Measurements from ENCODE around the gene IPP.
A peak's percentile ranks its signal among the peaks of the same experiment; 100 is the strongest.
"Not testable (repeated sequence)": the region's sequence is repeated elsewhere in the genome, so short reads cannot be mapped to it uniquely, and the experiment has no call there.

Gene IPP

DNA sequence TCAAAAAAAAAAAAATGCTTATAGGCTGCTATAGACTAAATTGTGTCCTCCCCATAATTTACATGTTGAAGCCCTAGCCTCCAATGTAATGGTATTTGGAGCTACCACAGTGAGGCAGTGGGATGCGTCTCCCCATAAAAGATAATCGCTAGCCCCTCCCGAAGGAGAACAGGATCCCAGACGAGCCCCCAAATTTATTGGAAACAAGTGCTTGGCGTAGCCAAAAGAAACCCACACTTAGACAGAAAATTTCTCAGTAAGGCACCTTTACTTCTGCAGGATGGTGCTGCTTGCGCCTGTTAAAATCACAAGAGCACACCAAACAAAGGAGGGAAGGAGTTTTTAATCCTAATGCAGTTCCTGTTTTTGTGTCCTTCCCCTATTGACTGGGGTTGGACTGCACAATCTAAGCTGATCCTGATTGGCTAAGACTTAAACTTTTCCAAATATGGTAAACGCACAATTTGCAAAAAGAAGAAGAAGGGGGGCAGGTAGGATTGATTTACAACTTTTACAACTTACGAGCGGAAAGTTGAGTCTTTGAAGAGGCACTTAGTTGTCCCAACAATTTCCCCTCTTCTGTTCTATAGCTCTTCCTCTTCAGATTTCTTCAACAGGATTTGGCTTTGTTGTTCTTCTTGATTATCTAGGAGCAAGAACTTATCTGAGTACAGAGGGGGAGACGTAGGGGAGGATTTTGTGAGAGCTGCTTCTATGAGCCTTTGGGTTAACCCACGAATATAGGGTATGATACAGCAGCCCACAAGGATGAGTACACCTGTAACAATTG is 3.0 kb upstream of the IPP start:
- TF ChIP-seq, protein P1, sequence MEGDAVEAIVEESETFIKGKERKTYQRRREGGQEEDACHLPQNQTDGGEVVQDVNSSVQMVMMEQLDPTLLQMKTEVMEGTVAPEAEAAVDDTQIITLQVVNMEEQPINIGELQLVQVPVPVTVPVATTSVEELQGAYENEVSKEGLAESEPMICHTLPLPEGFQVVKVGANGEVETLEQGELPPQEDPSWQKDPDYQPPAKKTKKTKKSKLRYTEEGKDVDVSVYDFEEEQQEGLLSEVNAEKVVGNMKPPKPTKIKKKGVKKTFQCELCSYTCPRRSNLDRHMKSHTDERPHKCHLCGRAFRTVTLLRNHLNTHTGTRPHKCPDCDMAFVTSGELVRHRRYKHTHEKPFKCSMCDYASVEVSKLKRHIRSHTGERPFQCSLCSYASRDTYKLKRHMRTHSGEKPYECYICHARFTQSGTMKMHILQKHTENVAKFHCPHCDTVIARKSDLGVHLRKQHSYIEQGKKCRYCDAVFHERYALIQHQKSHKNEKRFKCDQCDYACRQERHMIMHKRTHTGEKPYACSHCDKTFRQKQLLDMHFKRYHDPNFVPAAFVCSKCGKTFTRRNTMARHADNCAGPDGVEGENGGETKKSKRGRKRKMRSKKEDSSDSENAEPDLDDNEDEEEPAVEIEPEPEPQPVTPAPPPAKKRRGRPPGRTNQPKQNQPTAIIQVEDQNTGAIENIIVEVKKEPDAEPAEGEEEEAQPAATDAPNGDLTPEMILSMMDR (IDR thresholded peaks at IDR 0.05), result no peak
- no peak overlapping the region for H3K4me3 ChIP-seq (ENCODE audit: low read depth in 1 of 2, low read length in 1 of 2)
- H3K9me3 ChIP-seq, result no peaks in the 10 kb centered on the region
- H3K36me3 ChIP-seq, result no peaks in the 10 kb centered on the region
- peaks cover 35 to 48% of the 10 kb centered on the region in 2 experiments for H3K4me1 ChIP-seq (ENCODE audit: control insufficient read depth in 1 of 2, insufficient read depth in 1 of 2, low read depth in 1 of 2, low read length in 1 of 2)
- H3K27ac ChIP-seq, result peak overlapping the region; percentile 94
- H3K27me3 ChIP-seq, result no peaks in the 10 kb centered on the region

DNA sequence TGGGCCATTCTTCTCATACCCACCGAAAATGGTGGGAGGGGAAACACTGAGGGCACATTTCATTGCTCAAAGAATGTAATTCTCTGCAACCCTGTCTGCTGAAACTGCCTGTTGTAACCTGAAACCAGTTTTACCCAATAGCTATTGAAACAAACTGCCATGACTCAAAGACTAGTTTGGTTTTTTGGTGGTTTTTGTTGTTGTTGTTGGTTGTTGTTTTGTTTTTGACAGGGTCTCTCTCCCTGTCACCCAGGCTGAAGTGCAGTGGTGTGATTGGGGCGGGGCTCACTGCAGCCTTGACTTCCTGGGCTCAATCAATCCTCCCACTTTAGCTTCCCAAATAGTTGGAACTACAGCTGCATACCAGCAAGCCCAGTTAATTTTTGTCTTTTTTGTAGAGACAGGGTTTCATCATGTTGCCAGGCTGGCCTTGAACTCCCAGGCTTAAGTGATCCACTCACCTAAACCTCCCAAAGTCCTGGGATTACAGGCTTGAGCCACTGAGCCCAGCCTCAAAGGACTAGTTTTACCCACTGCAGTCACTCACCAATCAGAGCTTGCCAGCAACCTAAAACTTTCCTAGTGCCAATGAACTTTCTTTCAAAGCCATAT is 2.1 kb upstream of the IPP start:
- Histone ChIP-seq H3K27ac (peak overlapping the region; percentile 94), H3K9me3 (no peaks in the 10 kb centered on the region), H3K4me3 (ENCODE audit: low read depth in 1 of 2, low read length in 1 of 2) (no peak overlapping the region), H3K36me3 (no peaks in the 10 kb centered on the region), H3K4me1 (ENCODE audit: control insufficient read depth in 1 of 2, insufficient read depth in 1 of 2, low read depth in 1 of 2, low read length in 1 of 2) (peaks cover 35 to 46% of the 10 kb centered on the region in 2 experiments), H3K27me3 (no peaks in the 10 kb centered on the region)
- TF ChIP-seq, protein P1 (IDR thresholded peaks at IDR 0.05), result no peak

DNA sequence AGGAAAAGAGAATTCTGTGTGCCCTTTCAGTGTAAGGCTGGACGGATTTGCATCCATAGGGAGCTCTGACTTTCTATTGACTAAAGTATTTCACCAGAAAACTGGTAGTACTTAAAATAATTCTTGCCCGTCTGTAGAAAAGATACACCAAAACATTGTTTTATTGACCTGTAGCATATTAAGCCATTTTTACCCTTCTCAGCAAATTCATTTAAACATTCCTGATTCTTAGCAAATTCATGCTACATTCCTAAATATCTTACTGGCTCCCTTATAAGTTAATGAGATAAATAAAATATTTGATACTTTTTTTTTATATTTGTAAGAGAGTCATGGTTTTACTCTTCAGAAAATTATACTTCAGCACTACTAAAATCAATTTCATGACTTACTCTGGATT is 1.6 kb upstream of the IPP start:
- Histone ChIP-seq H3K27me3 (no peaks in the 10 kb centered on the region), H3K4me1 (ENCODE audit: control insufficient read depth in 1 of 2, insufficient read depth in 1 of 2, low read depth in 1 of 2, low read length in 1 of 2) (peaks cover 35 to 41% of the 10 kb centered on the region in 2 experiments), H3K9me3 (no peaks in the 10 kb centered on the region), H3K4me3 (ENCODE audit: low read depth in 1 of 2, low read length in 1 of 2) (no peak overlapping the region), H3K27ac (peak overlapping the region; percentile 94), H3K36me3 (no peaks in the 10 kb centered on the region)
- TF ChIP-seq, protein P1 (IDR thresholded peaks at IDR 0.05), result no peak

DNA sequence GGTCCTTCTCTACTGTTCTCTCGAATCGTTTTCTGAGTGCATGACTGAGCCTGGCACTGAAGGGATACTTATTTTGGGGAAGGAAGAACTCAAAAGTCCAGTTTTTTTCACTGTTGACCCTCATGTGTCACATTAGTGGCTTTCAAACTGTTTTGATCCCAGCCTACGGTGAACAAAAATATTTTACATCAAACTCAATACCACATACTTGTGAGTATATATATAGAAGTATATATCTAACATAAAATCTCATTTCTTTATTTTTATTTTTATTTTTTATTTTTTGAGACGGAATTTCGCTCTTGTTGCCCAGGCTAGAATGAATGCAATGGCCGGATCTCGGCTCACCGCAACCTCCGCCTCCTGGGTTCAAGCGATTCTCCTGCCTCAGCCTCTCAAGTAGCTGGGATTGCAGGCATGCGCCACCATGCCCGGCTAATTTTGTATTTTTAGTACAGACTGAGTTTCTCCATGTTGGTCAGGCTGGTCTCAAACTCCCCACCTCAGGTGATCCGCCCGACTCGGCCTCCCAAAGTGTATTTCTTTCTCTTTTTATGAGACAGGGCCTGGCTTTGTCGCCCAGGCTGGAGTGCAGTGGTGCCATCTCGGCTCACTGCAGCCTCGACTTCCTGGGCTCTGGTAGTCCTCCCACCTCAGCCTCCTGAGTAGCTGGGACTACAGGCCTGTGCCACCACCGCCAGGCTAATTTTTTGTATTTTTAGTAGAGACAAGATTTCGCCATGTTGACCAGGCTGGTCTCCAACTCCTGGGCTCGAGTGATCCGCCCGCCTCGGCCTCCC is 786 bp upstream of the IPP start:
- H3K27me3 ChIP-seq, H3K36me3 ChIP-seq, H3K9me3 ChIP-seq: not testable (repeated sequence)

DNA sequence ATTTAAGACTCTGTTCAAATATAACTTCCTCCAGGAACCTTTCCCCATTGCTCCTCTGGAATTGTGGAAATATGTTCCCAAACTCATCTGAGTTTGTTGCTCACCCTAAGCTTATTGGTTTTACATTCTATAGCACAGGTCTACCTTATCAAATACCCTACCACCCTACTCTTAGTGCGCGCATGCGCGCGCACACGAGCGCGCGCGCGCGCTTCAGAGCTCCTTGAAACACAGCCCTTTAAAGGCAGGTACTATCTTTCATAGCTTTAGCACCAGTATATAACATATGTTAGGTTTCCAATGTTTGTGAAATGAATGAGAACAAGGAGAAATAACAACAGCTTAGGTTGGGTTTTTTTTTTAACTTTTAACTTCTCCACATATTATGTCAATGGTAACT is 3.5 kb downstream of the IPP start:
- H3K9me3 ChIP-seq, result no peaks in the 10 kb centered on the region
- peaks cover 3% of the 10 kb centered on the region for H3K36me3 ChIP-seq
- no peak overlapping the region for H3K27ac ChIP-seq
- no peak overlapping the region for H3K4me3 ChIP-seq (ENCODE audit: low read depth in 1 of 2, low read length in 1 of 2)
- TF ChIP-seq, protein P1 (IDR thresholded peaks at IDR 0.05), result no peak
- H3K27me3 ChIP-seq, result no peaks in the 10 kb centered on the region
- peaks cover 15 to 17% of the 10 kb centered on the region in 2 experiments for H3K4me1 ChIP-seq (ENCODE audit: control insufficient read depth in 1 of 2, insufficient read depth in 1 of 2, low read depth in 1 of 2, low read length in 1 of 2)

More for the DNA sequence above, 786 bp upstream of the IPP start:
- Histone ChIP-seq H3K4me1 (ENCODE audit: control insufficient read depth in 1 of 2, insufficient read depth in 1 of 2, low read depth in 1 of 2, low read length in 1 of 2) (peaks cover 35 to 40% of the 10 kb centered on the region in 2 experiments), H3K4me3 (ENCODE audit: low read depth in 1 of 2, low read length in 1 of 2) (peak overlapping the region; percentile 61 to 63), H3K27ac (peak overlapping the region; percentile 94)

DNA sequence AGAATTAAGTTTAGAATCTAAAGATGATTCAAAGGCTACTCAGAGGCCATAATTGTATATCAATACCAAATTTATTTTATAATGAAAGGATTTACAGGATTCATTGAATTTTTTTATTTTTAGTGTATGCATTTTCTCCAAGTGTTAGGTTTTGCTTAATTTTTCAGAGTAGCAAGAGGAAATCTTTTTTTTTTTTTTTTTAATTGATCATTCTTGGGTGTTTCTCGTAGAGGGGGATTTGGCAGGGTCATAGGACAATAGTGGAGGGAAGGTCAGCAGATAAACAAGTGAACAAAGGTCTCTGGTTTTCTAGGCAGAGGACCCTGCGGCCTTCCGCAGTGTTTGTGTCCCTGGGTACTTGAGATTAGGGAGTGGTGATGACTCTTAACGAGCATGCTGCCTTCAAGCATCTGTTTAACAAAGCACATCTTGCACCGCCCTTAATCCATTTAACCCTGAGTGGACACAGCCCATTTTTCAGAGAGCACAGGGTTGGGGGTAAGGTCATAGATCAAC is 10.8 kb downstream of the IPP start:
- H3K27me3 ChIP-seq; H3K36me3 ChIP-seq; H3K27ac ChIP-seq; H3K4me1 ChIP-seq (ENCODE audit: control insufficient read depth in 1 of 2, insufficient read depth in 1 of 2, low read depth in 1 of 2, low read length in 1 of 2); H3K9me3 ChIP-seq; H3K4me3 ChIP-seq (ENCODE audit: low read depth in 1 of 2, low read length in 1 of 2): not testable (repeated sequence)
